Testis (tissue), 2 donors: ENCODE results near the gene MYMX.

Source experiments
- CTCF ChIP-seq, 3 experiments: fragments of 450-650 bp in 2 of 3; fragments of 200-600 bp in 1 of 3; sonication (generic) in 1 of 3; IDR thresholded peaks; one replicate each; pipeline ENCODE4 v1.5.1; 2016 to 2019; ENCODE audit warnings: antibody characterized with exemption in 3 of 3, mild to moderate bottlenecking in 2 of 3, moderate library complexity in 1 of 3
- POLR2A ChIP-seq: fragments of 450-650 bp; IDR thresholded peaks from one replicate; pipeline ENCODE4 v1.6.1; 2017; ENCODE audit warnings: antibody characterized with exemption, mild to moderate bottlenecking, moderate library complexity

DNA sequence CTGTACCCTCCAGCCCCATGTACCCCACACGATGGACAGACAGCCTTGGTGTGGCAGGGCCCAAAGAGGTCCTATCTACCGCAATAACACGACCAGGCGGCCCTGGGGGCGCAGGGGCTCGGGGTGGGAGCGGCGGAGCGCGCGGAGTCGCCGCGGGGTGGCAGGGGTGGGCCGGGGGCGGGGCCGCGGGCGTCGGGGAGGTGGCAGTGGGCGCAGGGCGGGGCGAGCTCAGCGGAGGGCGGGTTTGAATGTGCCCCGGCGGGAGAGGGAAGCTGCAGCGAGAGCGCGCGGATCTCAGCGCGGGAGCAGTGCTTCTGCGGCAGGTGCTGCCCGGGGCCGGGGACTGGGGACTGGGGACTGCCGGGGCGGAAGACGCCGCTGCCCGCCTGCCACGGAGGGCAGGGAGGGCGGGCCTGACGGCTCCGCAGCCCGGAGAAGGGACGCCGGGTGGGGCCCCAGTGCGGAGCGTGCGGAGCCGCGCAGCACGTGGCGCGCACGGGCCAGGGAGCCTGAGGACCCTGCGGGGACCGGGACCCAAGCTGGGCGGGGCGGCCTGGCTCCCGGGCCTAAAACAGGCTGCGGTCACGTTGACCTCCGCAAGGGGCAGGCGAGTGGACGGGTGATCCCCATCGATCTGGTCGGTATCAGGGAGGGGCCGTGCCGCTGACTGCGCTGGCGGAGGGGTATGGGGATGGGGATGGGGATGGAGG is 6.7 kb downstream of the MYMX start, which contains the start of gene SLC29A1:
- no peak for TF ChIP-seq POLR2A
- peak in 1 of 3 experiments; percentile 2 for TF ChIP-seq CTCF (IDR thresholded peaks at IDR 0.05)
